Loucy (cell line): ENCODE measurements around the gene SIRT7.

ENCODE experiments used
- EZH2phosphoT487 ChIP-seq: fragments of 200-600 bp; IDR thresholded peaks from 2 replicates; pipeline ENCODE4 v1.6.1; 2018; ENCODE audit warnings: antibody characterized with exemption, mild to moderate bottlenecking, moderate library complexity, borderline replicate concordance
- TF ChIP-seq, protein P1 (sequence below): fragments of 200-600 bp; sonication (generic); conservative IDR thresholded peaks from 2 replicates; pipeline ENCODE4 v1.5.1; 2014; ENCODE audit warnings: mild to moderate bottlenecking, antibody characterized with exemption, low read length

DNA sequence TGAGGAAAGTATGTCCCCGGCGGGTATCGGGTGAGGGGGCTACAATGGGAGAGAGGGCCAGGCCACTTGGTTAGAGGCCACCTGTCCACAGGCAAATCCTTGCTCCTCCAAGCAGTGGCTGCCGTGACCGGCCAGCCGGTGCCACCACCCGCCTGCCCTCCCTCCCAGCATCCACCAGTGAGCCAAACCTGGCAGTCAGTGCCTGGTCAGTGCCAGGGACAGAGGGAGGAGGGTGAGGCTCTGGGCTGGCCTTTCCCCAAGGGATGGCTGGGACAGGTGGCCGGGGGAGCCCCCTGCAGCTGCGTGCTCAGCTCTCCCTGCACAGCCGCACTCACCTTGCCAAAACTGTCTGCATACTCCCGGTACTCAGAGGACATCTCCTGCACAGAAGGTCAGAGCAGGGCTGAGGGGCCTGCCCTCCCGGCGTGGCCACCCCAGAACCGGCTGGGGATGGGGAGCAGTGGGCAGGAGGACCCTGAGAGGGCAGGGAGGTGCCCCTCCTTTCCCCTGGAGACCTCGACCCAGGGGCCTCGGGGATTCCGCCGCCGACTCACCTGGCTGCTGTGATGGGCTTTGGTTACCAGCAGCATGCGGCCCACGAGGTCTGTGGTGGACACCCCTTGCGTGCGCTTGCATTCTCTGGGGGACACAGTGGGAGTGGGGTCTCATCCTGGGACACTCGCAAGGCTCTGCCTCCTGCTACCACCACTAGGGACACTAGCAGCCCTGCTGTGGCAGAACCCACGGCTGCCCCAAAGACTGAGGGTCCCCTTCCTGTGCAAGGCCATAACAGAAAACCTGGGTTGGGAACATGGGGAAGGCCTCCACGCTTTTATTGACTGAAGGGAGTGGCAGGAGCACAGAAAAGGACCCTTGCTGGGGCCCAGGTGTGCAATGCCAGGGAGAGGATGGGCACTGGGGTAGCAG, 10.5 kb downstream of the SIRT7 start:
- TF ChIP-seq, protein P1, sequence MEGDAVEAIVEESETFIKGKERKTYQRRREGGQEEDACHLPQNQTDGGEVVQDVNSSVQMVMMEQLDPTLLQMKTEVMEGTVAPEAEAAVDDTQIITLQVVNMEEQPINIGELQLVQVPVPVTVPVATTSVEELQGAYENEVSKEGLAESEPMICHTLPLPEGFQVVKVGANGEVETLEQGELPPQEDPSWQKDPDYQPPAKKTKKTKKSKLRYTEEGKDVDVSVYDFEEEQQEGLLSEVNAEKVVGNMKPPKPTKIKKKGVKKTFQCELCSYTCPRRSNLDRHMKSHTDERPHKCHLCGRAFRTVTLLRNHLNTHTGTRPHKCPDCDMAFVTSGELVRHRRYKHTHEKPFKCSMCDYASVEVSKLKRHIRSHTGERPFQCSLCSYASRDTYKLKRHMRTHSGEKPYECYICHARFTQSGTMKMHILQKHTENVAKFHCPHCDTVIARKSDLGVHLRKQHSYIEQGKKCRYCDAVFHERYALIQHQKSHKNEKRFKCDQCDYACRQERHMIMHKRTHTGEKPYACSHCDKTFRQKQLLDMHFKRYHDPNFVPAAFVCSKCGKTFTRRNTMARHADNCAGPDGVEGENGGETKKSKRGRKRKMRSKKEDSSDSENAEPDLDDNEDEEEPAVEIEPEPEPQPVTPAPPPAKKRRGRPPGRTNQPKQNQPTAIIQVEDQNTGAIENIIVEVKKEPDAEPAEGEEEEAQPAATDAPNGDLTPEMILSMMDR, result peak; percentile 40
- no peak for TF ChIP-seq EZH2phosphoT487
